HEK293T (cell line): ENCODE results near the gene STAC.

Experiments used
- BHLHE40 ChIP-seq: fragments of 450-650 bp; IDR thresholded peaks from 2 replicates; pipeline ENCODE4 v1.6.1; 2016; ENCODE audit warnings: mild to moderate bottlenecking, moderate library complexity, borderline replicate concordance
- FOXA1 ChIP-seq: fragments of 450-650 bp; IDR thresholded peaks from 2 replicates; pipeline ENCODE4 v1.6.1; 2016; ENCODE audit warnings: mild to moderate bottlenecking
- FOXM1 ChIP-seq: fragments of 450-650 bp; IDR thresholded peaks from 2 replicates; pipeline ENCODE4 v1.6.1; 2017; ENCODE audit warnings: mild to moderate bottlenecking, borderline replicate concordance
- PKNOX1 ChIP-seq: fragments of 450-650 bp; IDR thresholded peaks from 2 replicates; pipeline ENCODE4 v1.6.1; 2016
- SP1 ChIP-seq: fragments of 450-650 bp; IDR thresholded peaks from 2 replicates; pipeline ENCODE4 v1.6.1; 2017
- TARDBP ChIP-seq: fragments of 450-650 bp; IDR thresholded peaks from 2 replicates; pipeline ENCODE4 v1.6.1; 2016

GRCh38 chr3:36548712-36549111 lies 168.4 kb downstream of the STAC start:
- TF ChIP-seq TARDBP (no peak), SP1 (no peak), FOXA1 (no peak), FOXM1 (no peak), BHLHE40 (no peak), PKNOX1 (no peak)
